MM.1S (cell line): ENCODE measurements around the gene CLIC2.

Experiments
- DNase-seq: peaks from one replicate; pipeline ENCODE4 v3.0.0-alpha.2; 2015
- H2AFZ ChIP-seq: fragments of 300-600 bp; sonication (generic); 2 replicates; pipeline ENCODE4 v1.6.0; 2016; ENCODE audit warnings: antibody characterized with exemption, low read length
- H3F3A ChIP-seq: fragments of 300-600 bp; sonication (generic); 2 replicates; pipeline ENCODE4 v1.6.1; 2016; ENCODE audit warnings: mild to moderate bottlenecking, antibody characterized with exemption, low read length, moderate library complexity, mixed read lengths; ENCODE audit not compliant: insufficient read depth
- H3K27ac ChIP-seq: fragments of 300-600 bp; sonication (generic); 2 replicates; pipeline ENCODE4 v1.5.1; 2016; ENCODE audit warnings: mild to moderate bottlenecking, low read length
- H3K27me3 ChIP-seq: fragments of 300-600 bp; sonication (generic); replicated peaks from 2 replicates; pipeline ENCODE4 v1.6.0; 2016; ENCODE audit warnings: low read length; ENCODE audit not compliant: insufficient read depth
- H3K36me3 ChIP-seq: fragments of 300-600 bp; sonication (generic); replicated peaks from 2 replicates; pipeline ENCODE4 v1.6.1; 2016; ENCODE audit warnings: mild to moderate bottlenecking, low read length, mixed read lengths; ENCODE audit not compliant: insufficient read depth
- H3K4me1 ChIP-seq: fragments of 300-600 bp; sonication (generic); 2 replicates; pipeline ENCODE4 v1.6.1; 2016; ENCODE audit warnings: low read length, mixed read lengths
- H3K4me2 ChIP-seq: fragments of 300-600 bp; sonication (generic); 2 replicates; pipeline ENCODE4 v1.6.0; 2016; ENCODE audit warnings: low read depth, low read length
- H3K4me3 ChIP-seq: fragments of 300-600 bp; sonication (generic); 2 replicates; pipeline ENCODE4 v1.5.1; 2016; ENCODE audit warnings: low read length, mixed read lengths
- H3K79me2 ChIP-seq: fragments of 300-600 bp; sonication (generic); 2 replicates; pipeline ENCODE4 v1.6.1; 2016; ENCODE audit warnings: mixed run types, low read length, mixed read lengths
- H3K9ac ChIP-seq: fragments of 300-600 bp; sonication (generic); 2 replicates; pipeline ENCODE4 v1.6.1; 2016; ENCODE audit warnings: low read length, mixed read lengths
- H3K9me2 ChIP-seq: fragments of 300-600 bp; sonication (generic); replicated peaks from 2 replicates; pipeline ENCODE4 v1.6.1; 2016; ENCODE audit warnings: mild to moderate bottlenecking, low read length, mixed read lengths; ENCODE audit not compliant: insufficient read depth
- H3K9me3 ChIP-seq: fragments of 300-600 bp; sonication (generic); replicated peaks from 2 replicates; pipeline ENCODE4 v1.6.1; 2016; ENCODE audit warnings: mild to moderate bottlenecking, low read length, mixed read lengths; ENCODE audit not compliant: insufficient read depth
- H4K20me1 ChIP-seq: fragments of 300-600 bp; sonication (generic); 2 replicates; pipeline ENCODE4 v1.6.1; 2016; ENCODE audit warnings: mild to moderate bottlenecking, low read length, moderate library complexity, mixed read lengths; ENCODE audit not compliant: insufficient read depth
- EZH2 ChIP-seq: fragments of 300-600 bp; sonication (generic); optimal IDR thresholded peaks from 2 replicates; pipeline ENCODE3; 2017; ENCODE audit warnings: low read depth, mild to moderate bottlenecking, antibody characterized with exemption, low read length, mixed read lengths
- EZH2phosphoT487 ChIP-seq: fragments of 300-600 bp; sonication (generic); IDR thresholded peaks from 2 replicates; pipeline ENCODE4 v1.6.1; 2018; ENCODE audit warnings: antibody characterized with exemption, low read length
- TF ChIP-seq, protein P1 (sequence below): fragments of 300-600 bp; sonication (generic); IDR thresholded peaks from 2 replicates; pipeline ENCODE4 v1.5.1; 2016; ENCODE audit warnings: antibody characterized with exemption, low read length, mixed read lengths

CLIC2 gene

DNA sequence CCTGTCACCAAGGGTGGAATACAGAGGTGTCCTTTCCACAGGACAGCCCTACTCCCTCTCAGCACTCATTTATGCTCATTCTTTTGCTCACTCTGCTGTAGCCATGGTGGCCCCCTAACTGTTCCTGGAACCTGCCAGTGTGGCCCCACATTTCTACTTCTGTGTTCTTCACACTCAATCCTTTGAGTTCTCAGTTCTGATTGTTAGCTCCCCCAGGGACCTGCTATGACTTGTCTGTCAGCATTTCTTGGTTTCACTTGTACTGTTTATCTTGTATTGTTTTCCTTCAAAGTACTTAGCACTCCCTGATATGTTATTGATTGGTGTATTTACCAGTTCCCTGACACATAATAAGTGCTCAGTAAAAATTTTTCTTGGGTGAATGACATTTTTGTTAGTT, 103.3 kb downstream of the CLIC2 start:
- H3K9me2 ChIP-seq = no peaks in the 10 kb centered on the region
- H2AFZ ChIP-seq = no peak overlapping the region
- no peaks in the 10 kb centered on the region for H3K27me3 ChIP-seq
- H3K4me3 ChIP-seq = no peak overlapping the region
- H3K4me2 ChIP-seq = peak overlapping the region; percentile 39; the same call in 1 of the 2 replicates
- no peaks in the 10 kb centered on the region for H3K9me3 ChIP-seq
- H3K36me3 ChIP-seq = no peaks in the 10 kb centered on the region; the same call in 1 of the 2 replicates
- no peak overlapping the region for H3K9ac ChIP-seq
- no peaks in the 10 kb centered on the region for H4K20me1 ChIP-seq
- peaks cover 33% of the 10 kb centered on the region for H3K79me2 ChIP-seq
- H3K27ac ChIP-seq = peak overlapping the region; percentile 67; the same call in 1 of the 2 replicates
- DNase-seq = peak; percentile 72
- peaks cover 11% of the 10 kb centered on the region for H3F3A ChIP-seq
- peaks cover 39% of the 10 kb centered on the region for H3K4me1 ChIP-seq
- TF ChIP-seq, protein P1, sequence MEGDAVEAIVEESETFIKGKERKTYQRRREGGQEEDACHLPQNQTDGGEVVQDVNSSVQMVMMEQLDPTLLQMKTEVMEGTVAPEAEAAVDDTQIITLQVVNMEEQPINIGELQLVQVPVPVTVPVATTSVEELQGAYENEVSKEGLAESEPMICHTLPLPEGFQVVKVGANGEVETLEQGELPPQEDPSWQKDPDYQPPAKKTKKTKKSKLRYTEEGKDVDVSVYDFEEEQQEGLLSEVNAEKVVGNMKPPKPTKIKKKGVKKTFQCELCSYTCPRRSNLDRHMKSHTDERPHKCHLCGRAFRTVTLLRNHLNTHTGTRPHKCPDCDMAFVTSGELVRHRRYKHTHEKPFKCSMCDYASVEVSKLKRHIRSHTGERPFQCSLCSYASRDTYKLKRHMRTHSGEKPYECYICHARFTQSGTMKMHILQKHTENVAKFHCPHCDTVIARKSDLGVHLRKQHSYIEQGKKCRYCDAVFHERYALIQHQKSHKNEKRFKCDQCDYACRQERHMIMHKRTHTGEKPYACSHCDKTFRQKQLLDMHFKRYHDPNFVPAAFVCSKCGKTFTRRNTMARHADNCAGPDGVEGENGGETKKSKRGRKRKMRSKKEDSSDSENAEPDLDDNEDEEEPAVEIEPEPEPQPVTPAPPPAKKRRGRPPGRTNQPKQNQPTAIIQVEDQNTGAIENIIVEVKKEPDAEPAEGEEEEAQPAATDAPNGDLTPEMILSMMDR = no peak
- TF ChIP-seq EZH2 (no peak), EZH2phosphoT487 (no peak)
